Left renal cortex interstitium (tissue), 4 donors: ENCODE results near the gene ADAMTS17. TPM values are rescaled to one million over a fixed set of nuclear protein-coding genes. Genes with fewer than 3 reads are reported as not detected.

Source experiments
- DNase-seq, 4 donors: peaks; one replicate each; pipeline ENCODE4 v3.0.0-alpha.2; 2013; ENCODE audit warnings: low read depth in 4 of 4, low spot score in 2 of 4, missing footprints in 1 of 4
- polyA plus RNA-seq, 4 donors: library from polyadenylated mRNA; unstranded; fragments of 120-200 nt; gene quantifications; one replicate each; pipeline ENCODE4 v1.2.1, GENCODE V29; 2013; ENCODE audit not compliant: insufficient read length in 4 of 4

Gene ADAMTS17
- polyA plus RNA-seq, 4 donors = 2.0 to 2.7 (median 2.4) TPM

- no peak for DNase-seq
These were observed 139.3 kb downstream of the ADAMTS17 start for GRCh38 chr15:100202309-100202960.

GRCh38 chr15:100201376-100202280, 140.1 kb downstream of the ADAMTS17 start:
- no peak for DNase-seq

- DNase-seq = no peak
These were observed 141.4 kb downstream of the ADAMTS17 start for GRCh38 chr15:100200287-100200880.

- no peak for DNase-seq
These were observed 142.0 kb downstream of the ADAMTS17 start for GRCh38 chr15:100199711-100200286.

- DNase-seq = no peak
These were observed 143.3 kb downstream of the ADAMTS17 start for GRCh38 chr15:100198442-100198841.

- no peak for DNase-seq
These were observed 145.3 kb downstream of the ADAMTS17 start for GRCh38 chr15:100196326-100197058.

- DNase-seq = no peak
These were observed 146.8 kb downstream of the ADAMTS17 start for GRCh38 chr15:100194996-100195395.

GRCh38 chr15:100193277-100193860, 148.4 kb downstream of the ADAMTS17 start:
- DNase-seq = no peak

GRCh38 chr15:100192097-100193080, 149.4 kb downstream of the ADAMTS17 start:
- no peak for DNase-seq

- DNase-seq = no peak
These were observed 150.6 kb downstream of the ADAMTS17 start for GRCh38 chr15:100191161-100191560.

GRCh38 chr15:100190675-100191074, 151.1 kb downstream of the ADAMTS17 start:
- DNase-seq = no peak

GRCh38 chr15:100189849-100190248, 151.9 kb downstream of the ADAMTS17 start:
- no peak for DNase-seq

GRCh38 chr15:100189319-100189718, 152.5 kb downstream of the ADAMTS17 start:
- no peak for DNase-seq

- no peak for DNase-seq
These were observed 154.1 kb downstream of the ADAMTS17 start for GRCh38 chr15:100187677-100188076.

- no peak for DNase-seq
These were observed 154.8 kb downstream of the ADAMTS17 start for GRCh38 chr15:100186960-100187359.

GRCh38 chr15:100186366-100186765, 155.4 kb downstream of the ADAMTS17 start:
- DNase-seq = no peak

GRCh38 chr15:100183921-100184495, 157.8 kb downstream of the ADAMTS17 start:
- no peak for DNase-seq

- no peak for DNase-seq
These were observed 160.9 kb downstream of the ADAMTS17 start for GRCh38 chr15:100180921-100181320.
